Measurements from ENCODE around the gene MFNG.
A peak's percentile ranks its signal among the peaks of the same experiment; 100 is the strongest.

- TF ChIP-seq CTCF (IDR thresholded peaks at IDR 0.05) = peak in 2 of 6 experiments; percentile 9
- TF ChIP-seq POLR2A (IDR thresholded peaks at IDR 0.05) = no peak
- no peak for TF ChIP-seq EP300 (IDR thresholded peaks at IDR 0.05)
Measured at GRCh38 chr22:37420686-37421467, 65.3 kb downstream of the MFNG start.

Measured in upper lobe of left lung (tissue), 4 donors.